ENCODE data around the gene MANSC1.

Gene MANSC1

GRCh38 chr12:12349711-12350665 is at the start of gene MANSC1:
TSS of gene MANSC1 (minus strand) at chr12:12350242. CDS start at chr12:12343314, 6,928 bp downstream.
- DNase-seq, result peak; percentile 57

GRCh38 chr12:12399161-12399560 is 49.1 kb upstream of the MANSC1 start:
- no peak for DNase-seq

- DNase-seq, result no peak
Measured at GRCh38 chr12:12398026-12398859, 48.2 kb upstream of the MANSC1 start.

- DNase-seq, result no peak
Measured at GRCh38 chr12:12397184-12397583, 47.1 kb upstream of the MANSC1 start.

GRCh38 chr12:12396694-12397093 is 46.7 kb upstream of the MANSC1 start:
- no peak for DNase-seq

GRCh38 chr12:12393171-12393570 is 43.1 kb upstream of the MANSC1 start:
- no peak for DNase-seq

GRCh38 chr12:12392413-12392812 is 42.4 kb upstream of the MANSC1 start:
- DNase-seq, result no peak

- no peak for DNase-seq
Measured at GRCh38 chr12:12387501-12387900, 37.5 kb upstream of the MANSC1 start.

GRCh38 chr12:12384571-12385340 is 34.7 kb upstream of the MANSC1 start:
- DNase-seq, result peak; percentile 31

- DNase-seq, result no peak
Measured at GRCh38 chr12:12381982-12382381, 31.9 kb upstream of the MANSC1 start.

GRCh38 chr12:12380949-12381593 is 31.0 kb upstream of the MANSC1 start:
- no peak for DNase-seq

GRCh38 chr12:12379831-12380730 is 30.0 kb upstream of the MANSC1 start:
- peak; percentile 79 for DNase-seq

GRCh38 chr12:12378616-12379015 is 28.6 kb upstream of the MANSC1 start:
- peak; percentile 27 for DNase-seq

GRCh38 chr12:12376646-12377448 is 26.8 kb upstream of the MANSC1 start:
- peak; percentile 50 for DNase-seq

GRCh38 chr12:12372946-12373722 is 23.1 kb upstream of the MANSC1 start:
- no peak for DNase-seq

- no peak for DNase-seq
Measured at GRCh38 chr12:12367482-12367998, 17.5 kb upstream of the MANSC1 start.

GRCh38 chr12:12366701-12367481 is 16.8 kb upstream of the MANSC1 start:
- no peak for DNase-seq

- no peak for DNase-seq
Measured at GRCh38 chr12:12365931-12366431, 15.9 kb upstream of the MANSC1 start.
